GM23248 (cell line): ENCODE results near the gene PLA2G2A. TPM values are rescaled to one million over a fixed set of nuclear protein-coding genes. Genes with fewer than 3 reads are reported as not detected.

Source experiments
- DNase-seq: peaks from one replicate; pipeline ENCODE4 v3.0.0-alpha.2; 2015
- H2AFZ ChIP-seq: fragments of 200-600 bp; sonication (generic); 2 replicates; pipeline ENCODE4 v1.6.1; 2016; ENCODE audit warnings: antibody characterized with exemption
- H3F3A ChIP-seq: fragments of 200-600 bp; sonication (generic); 2 replicates; pipeline ENCODE4 v1.6.1; 2016; ENCODE audit warnings: mild to moderate bottlenecking, antibody characterized with exemption, mixed run types; ENCODE audit not compliant: insufficient read depth
- H3K27ac ChIP-seq: fragments of 200-600 bp; sonication (generic); 2 replicates; pipeline ENCODE4 v1.5.1; 2016; ENCODE audit warnings: mild to moderate bottlenecking
- H3K27me3 ChIP-seq: fragments of 200-600 bp; sonication (generic); replicated peaks from 2 replicates; pipeline ENCODE4 v1.6.1; 2016; ENCODE audit warnings: mild to moderate bottlenecking; ENCODE audit not compliant: insufficient read depth
- H3K36me3 ChIP-seq: fragments of 200-600 bp; sonication (generic); 2 replicates; pipeline ENCODE4 v1.6.1; 2016; ENCODE audit warnings: low read depth, mild to moderate bottlenecking
- H3K4me1 ChIP-seq: fragments of 200-600 bp; sonication (generic); 2 replicates; pipeline ENCODE4 v1.6.1; 2016; ENCODE audit warnings: mild to moderate bottlenecking; ENCODE audit not compliant: insufficient read depth
- H3K4me2 ChIP-seq: fragments of 200-600 bp; sonication (generic); one replicate; pipeline ENCODE4 v1.6.1; 2016; ENCODE audit warnings: mild to moderate bottlenecking; ENCODE audit not compliant: unreplicated experiment
- H3K4me3 ChIP-seq: fragments of 200-600 bp; sonication (generic); 2 replicates; pipeline ENCODE4 v1.5.1; 2016; ENCODE audit warnings: mild to moderate bottlenecking
- H3K79me2 ChIP-seq: fragments of 200-600 bp; sonication (generic); 2 replicates; pipeline ENCODE4 v1.6.1; 2016; ENCODE audit warnings: mild to moderate bottlenecking; ENCODE audit not compliant: insufficient read depth
- H3K9ac ChIP-seq: fragments of 200-600 bp; sonication (generic); 2 replicates; pipeline ENCODE4 v1.6.1; 2016; ENCODE audit warnings: mild to moderate bottlenecking
- H3K9me2 ChIP-seq: fragments of 200-600 bp; sonication (generic); 2 replicates; pipeline ENCODE4 v1.6.1; 2016; ENCODE audit warnings: mixed run types, mild to moderate bottlenecking, moderate library complexity; ENCODE audit not compliant: insufficient read depth
- H3K9me3 ChIP-seq: fragments of 200-600 bp; sonication (generic); one replicate; pipeline ENCODE4 v1.6.1; 2017; ENCODE audit warnings: low read depth
- H4K20me1 ChIP-seq: fragments of 200-600 bp; sonication (generic); 2 replicates; pipeline ENCODE4 v1.6.0; 2016; ENCODE audit not compliant: insufficient read depth
- EZH2 ChIP-seq: fragments of 200-600 bp; sonication (generic); IDR thresholded peaks from 2 replicates; pipeline ENCODE4 v1.6.1; 2018; ENCODE audit warnings: antibody characterized with exemption, mild to moderate bottlenecking; ENCODE audit not compliant: insufficient read depth, poor library complexity, severe bottlenecking
- EZH2phosphoT487 ChIP-seq: fragments of 200-600 bp; sonication (generic); IDR thresholded peaks from 2 replicates; pipeline ENCODE4 v1.6.1; 2018; ENCODE audit warnings: antibody characterized with exemption, moderate library complexity, mild to moderate bottlenecking, low read depth; ENCODE audit not compliant: insufficient read depth
- WGBS, 2 experiments: methylation state at CpG; one replicate each; pipeline ENCODE4 v1.1.6; 2015 to 2017; ENCODE audit warnings: low lambda C conversion rate in 2 of 2, low coverage in 1 of 2; ENCODE audit errors: missing lambda C conversion rate in 2 of 2; 5-methylcytosine and 5-hydroxymethylcytosine counted together
- in situ Hi-C: fragments of 300-500 bp; cut with MboI; formaldehyde crosslinking; loops from 2 replicates; pipeline ENCODE4 v1.15.0; 2020
- polyA plus RNA-seq: library from polyadenylated mRNA; unstranded; fragments of >200 nt; fragmentation: Nextera tagmentation; extraction: Ambion mirVana; gene quantifications from 2 replicates; pipeline ENCODE4 v1.2.1, GENCODE V29; 2016
- total RNA-seq: library from RNA; depleted of rRNA; stranded (reverse); fragments of >200 nt; shearing (Covaris generic); gene quantifications from 2 replicates; pipeline ENCODE4 v1.2.3, GENCODE V29; 2014

The PLA2G2A gene
- total and polyA plus RNA-seq, 2 experiments from 2014 or later = 0.35 TPM; not detected in 1

GRCh38 chr1:19941206-19941568 lies 38.2 kb downstream of the PLA2G2A start:
- H3K79me2 ChIP-seq = no peaks in the 10 kb centered on the region
- H3K27me3 ChIP-seq = no peaks in the 10 kb centered on the region
- H3K9me3 ChIP-seq = no peaks in the 10 kb centered on the region
- no peak for DNase-seq
- no peak overlapping the region for H2AFZ ChIP-seq
- H3F3A ChIP-seq = no peaks in the 10 kb centered on the region
- H3K4me3 ChIP-seq = no peak overlapping the region
- H3K9me2 ChIP-seq = no peaks in the 10 kb centered on the region
- 59 to 81% methylated on average over 3 of the region's 3 CpGs for WGBS, 2 experiments
- no peaks in the 10 kb centered on the region for H3K4me1 ChIP-seq
- TF ChIP-seq EZH2 (no peak), EZH2phosphoT487 (no peak)
- no peak overlapping the region for H3K9ac ChIP-seq
- in situ Hi-C loops = no loop called here
- H3K27ac ChIP-seq = no peak overlapping the region
- no peaks in the 10 kb centered on the region for H3K36me3 ChIP-seq
- no peaks in the 10 kb centered on the region for H4K20me1 ChIP-seq
- no peak overlapping the region for H3K4me2 ChIP-seq

DNA sequence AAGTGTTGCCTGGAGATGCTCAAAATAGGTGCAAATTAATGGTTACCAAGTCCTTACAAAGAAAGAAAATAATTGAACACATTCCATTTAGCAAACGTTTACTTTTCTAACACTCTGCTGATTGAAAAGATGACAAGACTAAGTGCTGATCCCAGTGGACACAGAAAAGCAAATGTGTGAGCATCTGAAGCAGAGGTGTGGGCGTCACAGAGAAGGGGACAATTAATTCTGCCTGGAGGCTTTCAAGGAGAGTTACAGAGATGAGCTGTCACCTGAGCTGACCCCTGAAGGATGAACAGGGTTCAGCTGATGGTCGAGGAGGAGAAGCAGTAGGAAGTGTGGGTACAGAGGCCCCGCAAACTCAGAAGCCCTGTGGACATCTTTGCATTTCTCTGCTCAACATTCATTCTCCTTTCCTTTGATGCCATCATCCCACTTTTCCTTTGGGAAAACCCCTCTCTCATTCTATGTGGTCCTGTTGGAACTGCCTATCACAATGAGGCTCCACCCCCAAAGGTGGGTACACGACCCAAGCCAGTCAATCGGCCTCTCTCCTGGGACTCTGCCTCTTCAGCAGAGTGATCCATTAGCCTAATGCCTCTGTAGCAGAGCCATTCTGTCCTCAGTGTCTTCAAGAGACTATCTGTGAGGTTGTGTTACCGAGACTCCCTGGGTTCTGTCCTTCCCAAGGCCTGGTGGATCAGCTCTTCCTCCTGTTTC lies 38.8 kb downstream of the PLA2G2A start:
- Histone ChIP-seq H3K27ac (no peak overlapping the region), H3K9ac (no peak overlapping the region), H2AFZ (no peak overlapping the region), H4K20me1 (no peaks in the 10 kb centered on the region), H3F3A (no peaks in the 10 kb centered on the region), H3K4me3 (no peak overlapping the region), H3K4me1 (no peaks in the 10 kb centered on the region), H3K9me3 (no peaks in the 10 kb centered on the region), H3K79me2 (no peaks in the 10 kb centered on the region), H3K4me2 (no peak overlapping the region), H3K9me2 (no peaks in the 10 kb centered on the region), H3K27me3 (no peaks in the 10 kb centered on the region), H3K36me3 (no peaks in the 10 kb centered on the region)
- 39 to 44% methylated on average over 7 of the region's 7 CpGs for WGBS, 2 experiments
- DNase-seq = no peak
- TF ChIP-seq EZH2 = no peak
- TF ChIP-seq EZH2phosphoT487 = no peak
- in situ Hi-C loops = no loop called here

DNA sequence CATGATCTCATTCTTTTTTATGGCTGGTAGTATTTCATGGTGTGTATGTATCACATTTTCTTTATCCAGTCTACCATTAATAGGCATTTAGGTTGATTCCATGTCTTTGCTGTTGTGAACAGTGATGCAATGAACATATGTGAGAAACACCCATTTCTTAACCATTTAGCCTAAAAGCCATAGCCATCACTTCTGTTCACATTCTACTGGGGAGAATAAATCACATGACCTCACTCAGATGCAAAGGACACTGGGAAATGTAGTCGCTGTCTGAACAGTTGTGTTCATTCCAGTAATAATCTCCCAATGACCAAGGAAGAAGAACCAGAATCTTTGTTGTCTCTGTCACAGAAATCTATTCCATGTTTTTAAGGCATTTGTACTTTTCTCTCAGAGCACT lies 40.9 kb downstream of the PLA2G2A start:
- no peak for DNase-seq
- no peaks in the 10 kb centered on the region for H3K9me3 ChIP-seq
- no peaks in the 10 kb centered on the region for H3K4me1 ChIP-seq
- H3K4me3 ChIP-seq = no peak overlapping the region
- no peak for TF ChIP-seq EZH2
- TF ChIP-seq EZH2phosphoT487 = no peak
- H2AFZ ChIP-seq = no peak overlapping the region
- in situ Hi-C loops = no loop called here
- H3F3A ChIP-seq = no peaks in the 10 kb centered on the region
- H3K4me2 ChIP-seq = no peak overlapping the region
- H3K36me3 ChIP-seq = no peaks in the 10 kb centered on the region
- H3K9ac ChIP-seq = no peak overlapping the region
- no peak overlapping the region for H3K27ac ChIP-seq
- no peaks in the 10 kb centered on the region for H3K9me2 ChIP-seq
- H4K20me1 ChIP-seq = no peaks in the 10 kb centered on the region
- no peaks in the 10 kb centered on the region for H3K27me3 ChIP-seq
- no peaks in the 10 kb centered on the region for H3K79me2 ChIP-seq
- WGBS, 2 experiments = 76 to 87% methylated on average over 1 of the region's 1 CpG

- DNase-seq = no peak
- H3K27ac ChIP-seq = no peak overlapping the region
- no peaks in the 10 kb centered on the region for H3K4me1 ChIP-seq
- H3K9me3 ChIP-seq = peaks cover 3% of the 10 kb centered on the region
- in situ Hi-C loops = no loop called here
- H3F3A ChIP-seq = no peaks in the 10 kb centered on the region
- TF ChIP-seq EZH2phosphoT487 (no peak), EZH2 (no peak)
- no peaks in the 10 kb centered on the region for H3K79me2 ChIP-seq
- no peaks in the 10 kb centered on the region for H3K9me2 ChIP-seq
- H3K4me3 ChIP-seq = no peak overlapping the region
- H3K27me3 ChIP-seq = no peaks in the 10 kb centered on the region
- H3K36me3 ChIP-seq = no peaks in the 10 kb centered on the region
- no peak overlapping the region for H3K9ac ChIP-seq
- H3K4me2 ChIP-seq = no peak overlapping the region
- H4K20me1 ChIP-seq = no peaks in the 10 kb centered on the region
- H2AFZ ChIP-seq = no peak overlapping the region
- 47 to 56% methylated on average over 3 of the region's 3 CpGs for WGBS, 2 experiments
Observed at GRCh38 chr1:19936061-19936750, 43.2 kb downstream of the PLA2G2A start.
